Activated naive CD8-positive, alpha-beta T cell treated with anti-CD3 and anti-CD28 coated beads, Interleukin-2, amount 50 U/mL, for 16 hours (primary cell): ENCODE results near the gene LSM7.
"Not testable (repeated sequence)": the region's sequence is repeated elsewhere in the genome, so short reads cannot be mapped to it uniquely, and the experiment has no call there.

Source experiments
- DNase-seq: peaks from one replicate; pipeline ENCODE4 v3.0.0-alpha.2; 2020; ENCODE audit warnings: low read depth, low spot score

Gene LSM7

GRCh38 chr19:2355168-2356035, 27.0 kb upstream of the LSM7 start:
- DNase-seq, result no peak

- DNase-seq, result no peak
Observed at GRCh38 chr19:2354670-2355069, 26.3 kb upstream of the LSM7 start.

GRCh38 chr19:2353887-2354592, 25.7 kb upstream of the LSM7 start:
- no peak for DNase-seq

GRCh38 chr19:2353159-2353886, 24.9 kb upstream of the LSM7 start:
- DNase-seq, result no peak

GRCh38 chr19:2352121-2352520, 23.7 kb upstream of the LSM7 start:
- DNase-seq, result no peak

- DNase-seq, result no peak
Observed at GRCh38 chr19:2351591-2351990, 23.2 kb upstream of the LSM7 start.

- DNase-seq, result no peak
Observed at GRCh38 chr19:2350656-2351055, 22.3 kb upstream of the LSM7 start.

- not testable (repeated sequence) for DNase-seq
Observed at GRCh38 chr19:2349818-2350217, 21.4 kb upstream of the LSM7 start.

- no peak for DNase-seq
Observed at GRCh38 chr19:2345794-2346663, 17.6 kb upstream of the LSM7 start.

GRCh38 chr19:2345076-2345475, 16.7 kb upstream of the LSM7 start:
- DNase-seq, result no peak

GRCh38 chr19:2344381-2344870, 16.0 kb upstream of the LSM7 start:
- DNase-seq, result no peak

GRCh38 chr19:2343289-2343982, 15.1 kb upstream of the LSM7 start:
- DNase-seq, result no peak

- no peak for DNase-seq
Observed at GRCh38 chr19:2342656-2343288, 14.4 kb upstream of the LSM7 start.

GRCh38 chr19:2341982-2342381, 13.6 kb upstream of the LSM7 start:
- DNase-seq, result no peak

GRCh38 chr19:2341244-2341751, 12.9 kb upstream of the LSM7 start:
- no peak for DNase-seq

GRCh38 chr19:2340496-2341243, 12.3 kb upstream of the LSM7 start:
- DNase-seq, result no peak

GRCh38 chr19:2339644-2340310, 11.4 kb upstream of the LSM7 start:
- no peak for DNase-seq
